HG03039 (cell line): ENCODE results near the gene RPS6KA4.

Experiments
- ATAC-seq: cut with Tn5 transposase; IDR thresholded peaks from one replicate; pipeline ENCODE4 v1.9.1; 2021; ENCODE audit warnings: mild to moderate bottlenecking, moderate library complexity; ENCODE audit not compliant: unreplicated experiment

The RPS6KA4 gene

DNA sequence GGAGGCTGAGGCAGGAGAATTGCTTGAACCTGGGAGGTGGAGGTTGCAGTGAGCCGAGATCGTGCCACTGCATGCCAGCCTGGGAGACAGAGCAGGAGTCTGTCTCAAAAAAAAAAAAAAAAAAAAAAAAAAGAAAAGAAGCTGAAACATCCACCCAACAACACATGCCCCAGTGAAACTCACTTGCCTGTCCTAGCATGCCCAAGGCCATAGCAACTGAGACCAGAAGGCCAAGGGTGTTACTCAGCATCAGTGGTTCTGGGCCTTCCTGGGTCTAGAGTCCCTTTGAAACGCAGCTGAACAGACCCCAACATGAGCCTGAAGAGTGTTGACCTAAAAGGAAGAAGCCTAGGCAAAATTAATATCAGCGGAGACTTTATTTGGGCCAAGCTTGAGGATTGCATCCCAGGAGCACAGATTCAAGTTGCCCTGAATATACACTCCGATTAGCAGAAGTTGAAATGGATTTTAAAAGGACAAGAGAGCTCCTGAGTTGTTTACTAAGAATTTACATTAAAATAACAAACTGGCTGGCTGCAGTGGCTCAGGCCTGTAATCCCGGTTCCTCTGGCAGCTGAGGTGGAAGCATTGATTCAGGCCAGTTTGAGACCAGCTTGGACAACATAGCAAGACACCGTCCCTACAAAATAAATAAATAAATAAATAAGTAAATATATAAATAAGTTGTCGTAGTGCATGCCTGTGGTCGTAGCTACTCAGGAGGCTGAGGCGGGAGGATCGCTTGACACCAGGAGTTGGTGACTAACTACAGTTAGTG, 34.1 kb upstream of the RPS6KA4 start:
- ATAC-seq: no peak

DNA sequence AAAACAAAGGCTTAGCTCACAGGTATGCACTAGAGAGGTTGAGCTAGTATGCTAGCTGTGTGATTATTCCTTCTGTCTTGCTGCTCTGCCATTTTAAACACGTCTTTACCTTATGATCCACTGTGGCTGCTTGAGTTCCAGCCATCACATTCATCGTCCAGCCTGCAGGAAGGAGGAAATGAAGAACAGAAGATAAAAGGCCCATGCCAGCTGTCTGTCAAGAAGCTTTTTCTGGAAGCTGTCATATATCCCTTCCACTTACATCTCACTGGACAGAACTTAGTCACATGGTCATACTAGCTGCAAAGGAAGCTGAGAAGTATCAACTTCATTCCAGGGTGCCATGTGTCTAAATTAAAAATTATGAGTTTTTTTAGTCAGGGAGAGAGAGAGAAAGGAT, 31.6 kb upstream of the RPS6KA4 start:
- no peak for ATAC-seq

DNA sequence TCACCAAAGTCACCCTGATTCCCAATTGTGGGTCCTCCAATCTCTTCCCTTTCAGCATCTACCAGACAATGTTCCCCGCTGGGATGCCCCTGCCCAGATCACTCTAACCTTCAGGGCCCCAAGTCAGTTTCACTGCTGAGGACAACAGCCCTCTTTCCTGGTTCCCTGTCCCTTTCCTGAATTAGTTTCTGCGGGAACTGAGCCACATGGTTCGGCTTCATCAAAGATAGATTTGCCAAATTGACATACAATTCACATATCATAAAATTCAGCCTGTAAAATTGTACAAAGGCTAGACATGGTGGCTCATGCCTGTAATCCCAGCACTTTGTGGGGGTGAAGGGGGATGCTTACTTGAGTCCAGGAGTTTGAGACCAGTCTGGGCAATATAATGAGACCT, 31.0 kb upstream of the RPS6KA4 start:
- ATAC-seq: no peak

DNA sequence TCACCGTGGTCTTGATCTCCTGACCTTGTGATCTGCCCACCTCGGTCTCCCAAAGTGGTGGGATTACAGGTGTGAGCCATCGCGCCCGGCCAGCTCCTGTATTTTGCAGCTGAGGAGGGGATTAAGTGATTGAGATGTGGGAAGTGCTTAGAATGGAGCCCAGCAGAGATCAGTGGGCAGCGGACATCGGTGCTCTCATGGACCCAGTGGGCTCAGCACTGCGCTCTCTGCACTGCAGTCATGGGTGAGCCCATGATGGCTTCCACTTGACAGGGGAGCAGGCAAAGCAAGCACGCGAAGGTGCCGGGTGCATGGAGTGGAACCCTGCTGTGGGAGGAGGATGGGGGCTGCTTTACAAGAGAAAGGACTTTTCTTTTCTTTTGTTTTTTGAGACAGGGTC, 28.1 kb upstream of the RPS6KA4 start:
- no peak for ATAC-seq

GRCh38 chr11:64331569-64332371, 27.2 kb upstream of the RPS6KA4 start:
- ATAC-seq: peak; percentile 40

DNA sequence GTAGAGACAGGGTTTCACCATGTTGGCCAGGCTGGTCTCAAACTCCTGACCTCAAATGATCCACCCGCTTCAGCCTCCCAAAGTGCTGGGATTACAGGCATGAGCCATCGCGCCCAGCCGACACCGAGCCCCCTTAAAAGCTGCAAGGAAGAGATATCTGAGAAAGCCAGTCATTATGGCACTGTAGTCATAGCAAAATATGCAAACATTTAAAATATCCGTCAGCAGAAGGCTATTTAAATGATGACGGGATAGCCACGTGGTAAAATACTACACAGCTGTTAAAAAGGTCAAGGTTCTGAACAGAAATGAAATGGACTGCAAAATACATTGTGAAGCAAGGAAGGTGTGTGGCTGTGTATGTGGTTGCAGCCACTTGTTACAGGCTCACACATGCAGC, 25.4 kb upstream of the RPS6KA4 start:
- ATAC-seq: no peak

DNA sequence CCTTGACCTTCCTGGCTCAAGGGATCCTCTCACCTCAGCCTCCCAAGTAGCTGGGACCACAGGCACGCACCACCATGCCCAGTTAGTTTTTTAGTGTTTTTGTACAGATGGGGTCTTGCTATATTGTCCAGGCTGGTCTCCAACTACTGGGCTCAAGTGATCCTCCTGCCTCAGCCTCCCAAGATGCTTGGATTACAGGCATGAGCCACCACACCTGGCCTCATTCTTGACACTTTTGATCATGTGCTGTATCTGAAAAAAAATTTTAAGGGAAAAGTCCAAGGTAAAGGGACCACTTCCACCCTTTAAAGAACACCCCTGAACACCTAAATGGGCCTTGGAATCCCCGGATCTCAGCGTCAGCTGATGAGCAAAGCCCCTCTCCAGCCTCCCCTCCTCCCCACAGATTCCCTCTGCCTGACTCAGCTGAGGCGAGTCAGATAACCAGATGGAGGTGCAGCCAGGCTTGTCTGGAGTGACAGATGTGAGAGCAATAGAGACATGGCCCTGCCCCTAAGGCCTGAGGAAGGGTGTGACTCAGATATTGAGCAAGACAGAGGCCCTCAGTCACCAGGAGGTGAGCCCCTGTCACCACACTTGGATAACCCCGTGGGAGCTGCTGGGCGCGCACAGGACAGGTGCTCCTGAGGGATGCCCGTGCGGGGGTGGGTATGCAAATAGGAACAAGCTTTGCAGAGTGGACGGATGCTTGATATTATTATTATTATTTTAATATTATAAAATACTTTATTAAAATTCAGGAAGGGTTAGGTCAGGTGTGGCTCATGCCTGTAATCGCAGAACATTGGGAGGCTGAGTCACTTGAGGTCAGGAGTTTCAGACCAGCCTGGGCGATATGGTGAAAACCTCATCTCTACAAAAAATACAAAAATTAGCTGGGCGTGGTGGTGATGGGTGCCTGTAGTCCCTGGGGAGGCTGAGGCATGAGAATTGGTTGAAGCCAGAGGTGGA, 23.9 kb upstream of the RPS6KA4 start:
- peak; percentile 58 for ATAC-seq

DNA sequence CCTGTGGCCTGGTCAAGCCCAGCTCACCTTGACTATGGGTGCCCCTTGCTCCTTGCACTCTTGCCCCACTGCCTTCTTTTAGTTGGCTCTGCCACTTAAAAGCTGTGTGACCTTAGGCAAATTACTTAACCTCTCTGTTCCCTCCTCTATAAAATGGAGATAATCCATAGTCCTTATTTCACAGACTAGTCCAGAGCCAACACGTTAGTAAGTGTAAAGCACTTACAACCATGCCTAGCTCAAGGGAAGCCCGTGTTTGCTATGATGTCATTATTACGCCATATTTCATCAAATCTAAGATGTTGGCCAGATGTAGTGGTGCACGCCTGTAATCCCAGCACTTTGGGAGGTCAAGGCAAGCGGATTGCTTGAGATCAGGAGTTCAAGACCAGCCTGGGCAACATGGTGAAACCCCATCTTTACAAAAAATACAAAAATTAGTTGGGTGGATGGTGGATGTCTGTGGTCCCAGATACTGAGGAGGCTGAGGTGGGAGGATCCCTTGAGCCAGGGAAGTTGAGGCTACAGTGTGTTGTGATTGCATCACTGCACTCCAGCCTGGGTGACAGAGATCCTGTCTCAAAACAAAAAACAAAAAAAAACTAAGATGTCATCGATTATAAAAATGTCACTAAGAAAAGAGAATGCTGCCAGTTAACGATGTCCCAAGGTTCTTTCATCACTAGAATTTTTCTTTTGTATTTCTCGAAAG, 21.3 kb upstream of the RPS6KA4 start:
- no peak for ATAC-seq

DNA sequence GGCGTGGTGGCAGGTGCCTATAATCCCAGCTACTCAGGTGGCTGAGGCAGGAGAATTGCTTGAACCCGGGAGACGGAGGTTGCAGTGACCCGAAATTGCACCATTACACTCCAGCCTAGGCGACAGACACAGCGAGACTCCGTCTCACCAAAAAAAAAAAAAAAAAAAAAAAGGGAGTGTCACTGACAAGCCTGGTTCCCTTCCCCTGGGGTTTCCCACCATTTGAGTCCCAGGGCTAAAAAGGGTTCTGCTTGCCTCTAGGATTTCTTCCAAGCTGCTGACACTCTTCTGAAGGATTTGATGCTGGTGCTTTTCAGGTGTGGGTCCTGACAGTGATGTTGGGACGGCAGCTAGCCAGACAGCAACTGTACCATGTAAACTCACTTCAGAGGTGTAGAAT, 20.2 kb upstream of the RPS6KA4 start:
- no peak for ATAC-seq

DNA sequence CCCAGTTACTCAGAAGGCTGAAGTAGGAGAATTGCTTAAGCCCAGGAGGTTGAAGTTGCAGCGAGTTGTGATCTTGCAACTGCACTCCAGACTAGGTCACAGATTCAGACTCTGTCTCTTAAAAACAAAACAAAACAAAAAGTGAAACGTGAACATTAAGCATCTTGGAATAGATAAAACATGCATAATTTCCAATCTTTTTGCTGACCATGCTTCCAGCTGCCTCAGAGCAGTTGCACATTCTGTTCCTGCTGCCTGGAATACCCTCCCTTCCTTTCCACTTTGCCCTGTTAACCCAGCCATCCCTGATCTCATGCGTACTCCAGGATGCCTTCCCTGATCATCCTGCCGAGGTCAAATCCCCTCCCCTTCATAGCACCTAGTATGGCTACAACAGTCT, 19.7 kb upstream of the RPS6KA4 start:
- ATAC-seq: no peak

DNA sequence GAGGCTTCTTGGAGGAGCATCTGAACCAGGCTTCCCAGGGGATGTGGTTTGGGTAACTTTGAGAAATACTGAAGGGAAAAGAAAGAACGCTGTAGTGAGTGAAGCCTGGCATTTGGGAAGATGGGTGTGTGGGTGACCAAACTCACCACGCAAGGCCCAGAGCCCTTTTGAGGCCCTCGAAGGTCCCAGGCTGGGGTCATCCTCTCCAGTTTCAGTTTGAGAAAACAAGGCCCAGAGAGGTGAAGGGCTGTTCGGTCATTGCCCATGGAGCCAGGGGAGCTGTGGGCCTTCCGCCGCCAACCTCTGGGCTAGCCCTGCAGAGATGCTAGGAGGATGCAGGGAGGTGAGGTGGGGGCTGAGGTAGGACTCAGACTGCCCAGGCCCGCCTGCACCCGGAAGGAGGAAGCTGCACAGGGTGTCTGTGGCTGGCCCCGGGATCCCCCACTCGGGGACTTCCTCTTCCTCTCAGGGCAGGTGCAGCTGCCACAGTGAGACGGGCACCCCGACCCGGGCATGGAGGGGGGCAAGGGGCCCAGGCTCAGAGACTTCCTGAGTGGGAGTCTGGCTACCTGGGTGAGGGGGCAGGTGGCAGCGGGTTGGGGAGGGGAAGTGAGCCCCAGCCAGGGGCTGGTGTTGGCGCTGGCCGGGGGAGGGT, 19.1 kb upstream of the RPS6KA4 start, which contains the start of gene CCDC88B:
Gene CCDC88B, plus strand, starts transcription at position 451 of the 655 bp plus-strand sequence. Its CDS starts 63 bp downstream, at position 514.
- no peak for ATAC-seq

GRCh38 chr11:64340671-64341335, 18.2 kb upstream of the RPS6KA4 start:
- ATAC-seq: peak; percentile 34

DNA sequence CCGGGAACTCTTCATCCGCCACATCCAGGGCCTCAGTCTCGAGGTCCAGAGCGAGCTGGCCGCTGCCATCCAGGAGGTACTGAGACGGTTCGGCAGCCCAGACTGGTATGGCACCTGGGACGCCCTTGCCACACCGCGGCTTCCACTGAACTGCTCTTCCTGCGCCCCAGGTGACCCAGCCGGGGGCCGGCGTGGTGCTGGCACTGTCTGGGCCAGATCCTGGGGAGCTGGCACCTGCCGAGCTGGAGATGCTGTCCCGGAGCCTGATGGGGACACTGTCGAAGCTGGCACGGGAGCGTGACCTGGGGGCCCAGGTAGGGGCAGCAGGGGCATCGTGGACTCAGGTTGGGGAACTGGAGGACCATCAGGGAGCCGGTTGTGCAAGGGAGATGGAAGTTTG, 17.5 kb upstream of the RPS6KA4 start:
- ATAC-seq: no peak

- ATAC-seq: no peak
Measured at GRCh38 chr11:64341851-64342791, 16.8 kb upstream of the RPS6KA4 start.

- no peak for ATAC-seq
Measured at GRCh38 chr11:64342869-64343745, 15.9 kb upstream of the RPS6KA4 start.

GRCh38 chr11:64343767-64344559, 15.0 kb upstream of the RPS6KA4 start:
- ATAC-seq: no peak
